DND-41 (cell line): Measurements from ENCODE around the gene LRIT3.

Experiments used
- ATAC-seq: fragments of 200-7000 bp; cut with Tn5 transposase; 3 replicates; pipeline ENCODE4 v1.9.1; 2021; ENCODE audit warnings: low read depth; ENCODE audit not compliant: insufficient read depth
- DNase-seq: peaks from one replicate; pipeline ENCODE4 v3.0.0-alpha.2; 2020
- H2AFZ ChIP-seq: 2 replicates; pipeline ENCODE4 v1.6.0; 2012; ENCODE audit warnings: low read depth, low read length
- H3K27ac ChIP-seq: 2 replicates; pipeline ENCODE4 v1.5.1; 2012; ENCODE audit warnings: low read length, inconsistent platforms
- H3K27me3 ChIP-seq: fragments of 200-600 bp; sonication (generic); 2 replicates; pipeline ENCODE4 v1.6.0; 2012; ENCODE audit warnings: low read length, mild to moderate bottlenecking, inconsistent platforms; ENCODE audit not compliant: insufficient read depth, poor library complexity
- H3K36me3 ChIP-seq: 2 replicates; pipeline ENCODE4 v1.5.1; 2012; ENCODE audit warnings: low read length, inconsistent platforms; ENCODE audit not compliant: insufficient read depth
- H3K4me1 ChIP-seq: 2 replicates; pipeline ENCODE4 v1.5.1; 2012; ENCODE audit warnings: mild to moderate bottlenecking, low read length; ENCODE audit not compliant: insufficient read depth
- H3K4me2 ChIP-seq: 2 replicates; pipeline ENCODE4 v1.6.0; 2012; ENCODE audit warnings: mild to moderate bottlenecking, moderate library complexity, low read length, inconsistent platforms; ENCODE audit not compliant: insufficient read depth
- H3K4me3 ChIP-seq, 2 experiments: fragments of 200-600 bp in 1 of 2; shearing (Covaris generic) in 1 of 2; 2 replicates each; pipeline ENCODE4 v1.5.1; 2012 to 2016; ENCODE audit warnings: inconsistent platforms in 2 of 2, low read length in 2 of 2, mild to moderate bottlenecking in 2 of 2, low read depth in 1 of 2, moderate library complexity in 1 of 2
- H3K79me2 ChIP-seq: 2 replicates; pipeline ENCODE4 v1.6.0; 2012; ENCODE audit warnings: low read length, inconsistent platforms; ENCODE audit not compliant: insufficient read depth
- H3K9ac ChIP-seq: 2 replicates; pipeline ENCODE4 v1.6.0; 2012; ENCODE audit warnings: low read depth, mild to moderate bottlenecking, inconsistent platforms, low read length, moderate library complexity
- H3K9me3 ChIP-seq: 2 replicates; pipeline ENCODE4 v1.5.1; 2012; ENCODE audit warnings: low read length, moderate library complexity, mild to moderate bottlenecking, inconsistent platforms; ENCODE audit not compliant: insufficient read depth, severe bottlenecking
- H4K20me1 ChIP-seq: 2 replicates; pipeline ENCODE4 v1.6.0; 2012; ENCODE audit warnings: low read length; ENCODE audit not compliant: insufficient read depth
- EZH2 ChIP-seq: IDR thresholded peaks from 3 replicates; pipeline ENCODE4 v1.6.1; 2012; ENCODE audit warnings: borderline replicate concordance, low read depth, mild to moderate bottlenecking, moderate library complexity, low read length, inconsistent platforms; ENCODE audit not compliant: severe bottlenecking
- TF ChIP-seq, protein P1 (sequence below): IDR thresholded peaks from 2 replicates; pipeline ENCODE4 v1.5.1; 2012; ENCODE audit warnings: borderline replicate concordance, low read length, moderate library complexity, mild to moderate bottlenecking; ENCODE audit not compliant: poor library complexity, severe bottlenecking; ENCODE audit errors: extremely low read depth

Gene LRIT3

DNA sequence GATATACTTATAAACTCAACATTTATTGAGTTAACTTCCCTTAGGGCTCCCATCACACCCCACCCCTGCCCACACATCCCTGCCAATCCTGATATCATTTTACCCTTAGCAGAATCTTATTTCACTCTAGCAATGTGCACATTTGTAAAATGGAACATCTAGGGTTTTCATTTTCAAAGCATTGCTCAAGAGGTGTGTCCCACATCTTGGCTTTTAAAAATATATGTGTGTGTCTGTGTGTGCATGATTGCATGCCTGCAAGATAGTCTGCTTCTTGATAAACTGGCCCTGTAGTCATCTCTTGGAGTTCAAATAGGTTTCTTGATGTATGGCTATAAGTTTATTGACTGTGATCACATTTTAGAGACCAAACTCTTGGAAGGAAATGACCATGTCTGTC lies 38.4 kb downstream of the LRIT3 start:
- H3K27me3 ChIP-seq = no peaks in the 10 kb centered on the region
- ATAC-seq (no peak), DNase-seq (no peak)
- TF ChIP-seq, protein P1, sequence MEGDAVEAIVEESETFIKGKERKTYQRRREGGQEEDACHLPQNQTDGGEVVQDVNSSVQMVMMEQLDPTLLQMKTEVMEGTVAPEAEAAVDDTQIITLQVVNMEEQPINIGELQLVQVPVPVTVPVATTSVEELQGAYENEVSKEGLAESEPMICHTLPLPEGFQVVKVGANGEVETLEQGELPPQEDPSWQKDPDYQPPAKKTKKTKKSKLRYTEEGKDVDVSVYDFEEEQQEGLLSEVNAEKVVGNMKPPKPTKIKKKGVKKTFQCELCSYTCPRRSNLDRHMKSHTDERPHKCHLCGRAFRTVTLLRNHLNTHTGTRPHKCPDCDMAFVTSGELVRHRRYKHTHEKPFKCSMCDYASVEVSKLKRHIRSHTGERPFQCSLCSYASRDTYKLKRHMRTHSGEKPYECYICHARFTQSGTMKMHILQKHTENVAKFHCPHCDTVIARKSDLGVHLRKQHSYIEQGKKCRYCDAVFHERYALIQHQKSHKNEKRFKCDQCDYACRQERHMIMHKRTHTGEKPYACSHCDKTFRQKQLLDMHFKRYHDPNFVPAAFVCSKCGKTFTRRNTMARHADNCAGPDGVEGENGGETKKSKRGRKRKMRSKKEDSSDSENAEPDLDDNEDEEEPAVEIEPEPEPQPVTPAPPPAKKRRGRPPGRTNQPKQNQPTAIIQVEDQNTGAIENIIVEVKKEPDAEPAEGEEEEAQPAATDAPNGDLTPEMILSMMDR = no peak
- TF ChIP-seq EZH2 = no peak
- H3K4me2 ChIP-seq = no peak overlapping the region
- H3K9me3 ChIP-seq = no peaks in the 10 kb centered on the region
- no peaks in the 10 kb centered on the region for H3K4me1 ChIP-seq
- H3K79me2 ChIP-seq = no peaks in the 10 kb centered on the region
- no peak overlapping the region for H3K27ac ChIP-seq
- H3K9ac ChIP-seq = no peak overlapping the region
- no peak overlapping the region for H3K4me3 ChIP-seq
- no peaks in the 10 kb centered on the region for H4K20me1 ChIP-seq
- H3K36me3 ChIP-seq = no peaks in the 10 kb centered on the region
- H2AFZ ChIP-seq = no peak overlapping the region

DNA sequence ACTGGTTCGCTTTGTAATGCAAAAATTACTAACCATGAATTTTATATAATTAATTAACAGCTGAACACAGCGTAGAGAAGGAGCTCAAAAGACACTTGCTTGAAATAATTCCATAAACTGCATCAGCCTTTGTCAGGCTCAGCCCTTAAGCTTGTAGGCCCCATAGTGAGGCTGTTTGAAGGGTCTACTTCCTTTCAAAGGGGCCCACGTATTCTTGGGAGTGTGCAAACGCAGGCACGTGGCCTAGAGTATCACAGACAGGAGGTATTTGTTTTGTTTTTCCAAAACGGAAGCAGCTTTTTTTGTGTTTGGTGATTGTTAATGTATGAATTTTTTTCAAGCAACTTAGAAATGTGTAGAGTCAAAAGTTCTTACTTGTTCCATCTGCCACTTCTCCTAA lies 39.2 kb downstream of the LRIT3 start:
- Histone ChIP-seq H3K27ac (no peak overlapping the region), H3K9ac (no peak overlapping the region), H4K20me1 (no peaks in the 10 kb centered on the region), H3K79me2 (no peaks in the 10 kb centered on the region), H3K36me3 (no peaks in the 10 kb centered on the region), H3K4me3 (no peak overlapping the region), H3K4me2 (no peak overlapping the region), H3K27me3 (no peaks in the 10 kb centered on the region), H3K9me3 (no peaks in the 10 kb centered on the region), H3K4me1 (no peaks in the 10 kb centered on the region), H2AFZ (no peak overlapping the region)
- no peak for ATAC-seq
- DNase-seq = no peak
- TF ChIP-seq EZH2 = no peak
- TF ChIP-seq, protein P1 = no peak

DNA sequence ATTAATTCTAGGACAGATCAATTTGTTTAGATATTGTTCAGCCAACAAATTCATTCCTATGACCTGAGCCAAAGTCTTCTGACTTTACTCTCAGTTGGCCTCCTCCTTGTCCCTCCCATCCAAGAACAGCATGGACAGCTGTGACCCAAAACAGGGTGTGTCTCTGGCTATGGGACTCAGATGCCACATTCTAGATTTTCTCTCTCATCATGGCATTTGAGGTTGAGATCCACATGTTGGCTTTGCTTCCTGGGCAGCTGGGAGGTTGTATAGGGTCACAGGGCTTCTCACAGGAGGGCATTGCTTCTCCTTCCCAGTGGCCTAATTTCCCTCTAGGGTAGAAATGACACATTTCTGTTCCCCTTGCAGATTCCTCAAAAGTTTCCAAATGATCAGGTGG lies 42.2 kb downstream of the LRIT3 start:
- no peak for ATAC-seq

More for the DNA sequence above, 42.2 kb downstream of the LRIT3 start:
- H3K27me3 ChIP-seq = no peaks in the 10 kb centered on the region
- H2AFZ ChIP-seq = no peak overlapping the region
- TF ChIP-seq, protein P1 = no peak
- H3K79me2 ChIP-seq = no peaks in the 10 kb centered on the region
- no peak for DNase-seq
- no peak overlapping the region for H3K9ac ChIP-seq
- no peaks in the 10 kb centered on the region for H3K4me1 ChIP-seq
- H4K20me1 ChIP-seq = no peaks in the 10 kb centered on the region
- H3K4me2 ChIP-seq = no peak overlapping the region
- H3K36me3 ChIP-seq = no peaks in the 10 kb centered on the region
- no peaks in the 10 kb centered on the region for H3K9me3 ChIP-seq
- H3K27ac ChIP-seq = no peak overlapping the region
- H3K4me3 ChIP-seq = no peak overlapping the region
